NCI-H69 (cell line): ENCODE measurements around the gene KRTAP4-1.
"Not testable (repeated sequence)": the region's sequence is repeated elsewhere in the genome, so short reads cannot be mapped to it uniquely, and the experiment has no call there.

Source experiments
- DNase-seq: peaks from one replicate; lab custom pipeline; 2025; lab: John Stamatoyannopoulos, UW

The KRTAP4-1 gene

DNA sequence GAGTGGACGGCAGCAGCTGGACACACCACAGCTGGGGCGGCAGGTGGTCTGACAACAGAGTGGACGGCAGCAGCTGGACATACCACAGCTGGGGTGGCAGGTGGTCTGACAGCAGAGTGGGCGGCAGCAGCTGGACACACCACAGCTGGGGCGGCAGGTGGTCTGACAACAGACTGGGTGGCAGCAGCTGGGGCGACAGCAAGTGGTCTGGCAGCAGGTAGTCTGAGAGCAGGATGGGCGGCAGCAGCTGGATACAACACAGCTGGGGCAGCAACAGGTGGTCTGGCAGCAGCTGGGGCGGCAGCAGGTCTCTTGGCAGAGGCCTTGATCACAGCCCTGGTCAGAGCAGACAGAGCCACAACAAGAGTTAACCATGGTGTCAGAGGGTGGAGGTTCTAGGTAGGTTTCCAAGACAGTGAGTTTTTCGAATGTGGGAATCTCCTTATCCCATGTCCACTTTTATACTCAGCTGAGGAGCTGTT, at the start of gene KRTAP4-1:
Gene KRTAP4-1, minus strand, starts transcription at position 432 of the 482 bp plus-strand sequence. Its CDS starts 57 bp downstream, at position 375.
- no peak for DNase-seq

DNA sequence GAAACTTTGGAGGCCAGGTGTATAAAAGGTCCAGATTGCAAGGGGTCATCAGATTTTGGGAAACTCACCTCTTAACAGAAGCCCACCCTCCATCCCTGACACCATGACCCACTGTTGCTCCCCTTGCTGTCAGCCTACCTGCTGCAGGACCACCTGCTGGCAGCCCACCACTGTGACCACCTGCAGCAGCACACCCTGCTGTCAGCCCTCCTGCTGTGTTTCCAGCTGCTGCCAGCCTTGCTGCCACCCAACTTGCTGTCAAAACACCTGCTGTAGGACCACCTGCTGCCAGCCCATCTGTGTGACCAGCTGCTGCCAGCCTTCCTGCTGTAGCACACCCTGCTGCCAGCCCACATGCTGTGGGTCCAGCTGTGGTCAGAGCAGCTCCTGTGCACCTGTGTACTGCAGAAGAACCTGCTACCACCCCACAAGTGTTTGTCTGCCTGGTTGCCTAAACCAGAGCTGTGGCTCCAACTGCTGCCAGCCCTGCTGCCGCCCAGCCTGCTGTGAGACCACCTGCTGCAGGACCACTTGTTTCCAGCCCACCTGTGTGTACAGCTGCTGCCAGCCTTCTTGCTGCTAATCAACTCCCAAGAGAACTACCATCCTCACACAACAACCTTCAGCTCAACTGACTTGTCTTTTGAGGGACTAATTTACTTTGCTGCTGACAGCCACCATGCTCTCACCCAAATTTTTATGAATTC, 47.8 kb upstream of the KRTAP4-1 start, which contains the start of gene KRTAP9-3:
Gene KRTAP9-3, plus strand, starts transcription at position 51 of the 707 bp plus-strand sequence. Its CDS starts 53 bp downstream, at position 104.
- peak; percentile 2 for DNase-seq

DNA sequence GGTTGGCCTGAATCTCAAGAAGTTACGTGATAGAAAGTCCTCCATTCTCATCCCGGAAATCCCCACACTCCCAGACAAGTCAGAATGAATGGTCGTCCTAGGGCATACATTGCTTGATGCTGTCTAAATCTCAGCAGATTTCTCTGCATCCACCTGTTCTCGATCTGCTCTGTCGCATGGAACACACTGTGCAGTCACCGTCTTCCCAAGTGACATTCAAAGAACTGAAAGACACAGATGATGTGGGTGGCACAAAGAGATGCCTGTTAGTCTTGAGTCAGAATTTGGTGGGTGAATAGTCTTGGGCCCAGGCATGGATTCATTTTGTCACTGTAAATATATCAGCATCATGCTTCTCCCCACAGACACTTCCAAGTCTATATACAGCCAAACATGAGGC, 47.0 kb upstream of the KRTAP4-1 start:
- DNase-seq = no peak

DNA sequence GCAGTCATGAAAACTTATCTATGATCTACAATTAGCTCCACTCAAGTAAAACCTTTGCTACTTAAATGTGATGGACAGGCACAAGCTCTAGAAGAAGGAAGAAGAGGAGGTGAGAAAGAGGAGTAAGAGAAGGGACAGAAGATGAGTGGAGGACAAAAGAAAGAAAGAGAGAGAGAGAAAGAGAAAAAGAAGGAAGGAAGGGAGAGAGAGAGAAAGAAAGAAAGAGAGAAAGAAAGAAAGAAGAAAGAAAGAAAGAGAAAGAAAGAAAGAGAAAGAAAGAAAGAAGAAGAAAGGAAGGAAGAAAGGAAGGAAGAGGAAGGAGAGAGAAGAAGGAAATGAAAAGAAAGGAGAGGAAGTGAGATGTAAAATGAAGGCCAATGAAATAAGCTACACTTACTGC, 45.4 kb upstream of the KRTAP4-1 start:
- DNase-seq = no peak

DNA sequence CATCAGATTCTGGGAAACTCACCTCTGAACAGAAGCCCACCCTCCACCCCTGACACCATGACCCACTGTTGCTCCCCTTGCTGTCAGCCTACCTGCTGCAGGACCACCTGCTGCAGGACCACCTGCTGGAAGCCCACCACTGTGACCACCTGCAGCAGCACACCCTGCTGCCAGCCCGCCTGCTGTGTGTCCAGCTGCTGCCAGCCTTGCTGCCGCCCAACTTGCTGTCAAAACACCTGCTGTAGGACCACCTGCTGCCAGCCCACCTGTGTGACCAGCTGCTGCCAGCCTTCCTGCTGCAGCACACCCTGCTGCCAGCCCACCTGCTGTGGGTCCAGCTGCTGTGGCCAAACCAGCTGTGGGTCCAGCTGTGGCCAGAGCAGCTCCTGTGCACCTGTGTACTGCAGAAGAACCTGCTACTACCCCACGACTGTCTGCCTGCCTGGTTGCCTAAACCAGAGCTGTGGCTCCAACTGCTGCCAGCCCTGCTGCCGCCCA, 41.9 kb upstream of the KRTAP4-1 start, which contains the start of gene KRTAP9-2:
Gene KRTAP9-2, plus strand, starts transcription at position 51 of the 498 bp plus-strand sequence. Its CDS starts 7 bp downstream, at position 58.
- DNase-seq = not testable (repeated sequence)

- no peak for DNase-seq
Observed at GRCh38 chr17:41226051-41226450, 41.3 kb upstream of the KRTAP4-1 start.

- no peak for DNase-seq
Observed at GRCh38 chr17:41223821-41224220, 39.1 kb upstream of the KRTAP4-1 start.

DNA sequence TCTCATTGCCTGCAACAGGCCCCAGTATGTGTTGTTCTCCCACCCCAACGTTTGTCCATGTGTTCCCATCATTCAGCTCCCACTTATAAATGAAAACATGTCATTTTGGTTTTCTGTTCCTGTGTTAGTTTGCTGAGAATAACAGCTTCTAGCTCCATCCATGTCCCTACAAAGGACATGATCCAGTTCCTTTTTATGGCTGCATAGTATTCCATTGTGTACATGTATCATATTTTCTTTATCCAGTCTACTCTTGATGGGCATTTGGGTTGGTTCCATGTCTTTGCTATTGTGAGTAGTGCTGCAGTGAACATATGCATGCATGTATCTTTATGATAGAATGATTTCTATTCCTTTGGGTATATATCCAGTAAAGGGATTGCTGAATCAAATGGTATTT, 31.0 kb upstream of the KRTAP4-1 start:
- DNase-seq = no peak

- peak; percentile 62 for DNase-seq
Observed at GRCh38 chr17:41212524-41213169, 27.9 kb upstream of the KRTAP4-1 start.

- peak; percentile 42 for DNase-seq
Observed at GRCh38 chr17:41211845-41212466, 27.2 kb upstream of the KRTAP4-1 start.

GRCh38 chr17:41199421-41200078, 14.8 kb upstream of the KRTAP4-1 start:
- no peak for DNase-seq

- no peak for DNase-seq
Observed at GRCh38 chr17:41196068-41196467, 11.4 kb upstream of the KRTAP4-1 start.

DNA sequence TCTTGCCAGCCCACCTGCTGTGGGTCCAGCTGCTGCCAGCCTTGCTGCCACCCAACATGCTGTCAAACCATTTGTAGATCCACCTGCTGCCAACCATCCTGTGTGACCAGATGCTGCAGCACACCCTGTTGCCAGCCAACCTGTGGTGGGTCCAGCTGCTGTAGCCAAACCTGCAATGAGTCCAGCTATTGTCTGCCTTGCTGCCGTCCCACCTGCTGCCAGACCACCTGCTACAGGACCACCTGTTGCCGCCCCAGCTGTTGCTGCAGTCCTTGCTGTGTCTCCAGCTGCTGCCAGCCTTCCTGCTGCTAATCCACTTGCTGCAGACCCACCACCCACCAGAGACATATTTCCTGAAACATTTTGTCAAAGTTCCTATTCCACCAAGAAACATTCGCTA, 5.6 kb upstream of the KRTAP4-1 start:
- peak; percentile 17 for DNase-seq

GRCh38 chr17:41189837-41190318, 5.2 kb upstream of the KRTAP4-1 start, which contains the start of gene KRTAP9-1:
KRTAP9-1 (plus strand) TSS chr17:41189887; CDS start chr17:41189887, 0 bp downstream.
- not testable (repeated sequence) for DNase-seq

DNA sequence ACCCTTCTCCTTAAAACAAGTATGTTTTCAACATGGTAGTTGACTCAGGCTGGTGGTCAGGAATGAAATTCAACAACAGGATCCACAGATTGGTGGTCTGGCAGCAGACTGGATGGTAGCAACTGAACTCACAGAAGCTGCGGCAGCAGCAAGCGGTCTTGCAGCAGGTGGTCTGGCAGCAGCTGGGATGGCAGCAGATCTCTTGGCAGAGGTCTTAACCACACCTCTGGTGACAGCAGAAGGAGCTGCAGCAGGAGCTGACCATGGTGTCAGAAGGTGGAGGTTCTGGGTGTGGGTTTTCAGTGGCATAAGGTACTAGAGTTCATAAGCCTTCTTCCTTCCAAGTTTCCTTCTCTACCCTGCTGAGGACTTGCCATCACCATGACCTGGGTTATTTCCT, 2.2 kb upstream of the KRTAP4-1 start:
- peak; percentile 3 for DNase-seq

DNA sequence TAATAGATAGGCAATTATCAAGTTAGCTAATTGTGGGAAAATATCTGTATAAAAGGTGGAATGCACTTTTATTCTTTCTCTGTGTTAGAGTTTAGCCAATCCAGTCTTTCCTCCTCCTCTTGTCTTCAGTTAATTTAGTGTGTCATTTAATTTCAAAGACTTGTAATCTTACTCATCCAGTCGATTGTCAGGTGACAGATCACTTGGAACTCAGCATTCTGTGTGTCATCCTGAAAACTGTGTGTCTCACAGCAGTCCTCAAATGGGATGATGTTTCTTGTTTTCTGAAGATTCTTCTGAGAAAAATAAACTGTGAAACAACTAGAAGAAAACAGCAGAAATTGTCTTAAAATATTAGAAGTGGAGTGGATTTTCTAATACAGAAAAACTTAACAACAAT, 290 bp upstream of the KRTAP4-1 start:
- no peak for DNase-seq

- DNase-seq = no peak
Observed at GRCh38 chr17:41178843-41179616, 5.7 kb downstream of the KRTAP4-1 start.

GRCh38 chr17:41178341-41178740, 6.4 kb downstream of the KRTAP4-1 start:
- DNase-seq = no peak

DNA sequence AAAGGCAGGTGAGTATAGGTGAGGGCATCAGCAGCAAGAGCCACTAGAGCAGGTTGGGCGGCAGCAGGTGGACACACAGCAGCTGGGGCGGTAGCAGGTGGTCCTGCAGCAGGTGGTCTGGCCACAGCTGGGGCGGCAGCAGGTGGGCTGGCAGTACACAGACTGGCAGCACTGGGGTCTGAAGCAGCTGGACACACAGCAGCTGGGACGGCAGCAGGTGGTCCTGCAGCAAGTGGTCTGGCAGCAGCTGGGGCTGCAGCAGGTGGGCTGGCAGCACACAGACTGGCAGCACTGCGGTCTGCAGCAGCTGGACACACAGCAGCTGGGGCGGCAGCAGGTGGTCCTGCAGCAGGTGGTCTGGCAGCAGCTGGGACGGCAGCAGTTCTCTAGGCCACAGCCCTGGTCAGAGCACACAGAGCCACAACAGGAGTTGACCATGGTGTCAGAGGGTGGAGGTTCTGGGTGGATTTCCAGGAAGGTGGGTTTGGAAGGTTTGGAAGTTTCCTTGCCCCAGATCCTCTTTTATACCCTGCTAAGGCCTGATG, 6.9 kb downstream of the KRTAP4-1 start, which contains the start of gene KRTAP4-2:
Gene KRTAP4-2, minus strand, starts transcription at position 495 of the 545 bp plus-strand sequence. Its CDS starts 57 bp downstream, at position 438.
- no peak for DNase-seq

DNA sequence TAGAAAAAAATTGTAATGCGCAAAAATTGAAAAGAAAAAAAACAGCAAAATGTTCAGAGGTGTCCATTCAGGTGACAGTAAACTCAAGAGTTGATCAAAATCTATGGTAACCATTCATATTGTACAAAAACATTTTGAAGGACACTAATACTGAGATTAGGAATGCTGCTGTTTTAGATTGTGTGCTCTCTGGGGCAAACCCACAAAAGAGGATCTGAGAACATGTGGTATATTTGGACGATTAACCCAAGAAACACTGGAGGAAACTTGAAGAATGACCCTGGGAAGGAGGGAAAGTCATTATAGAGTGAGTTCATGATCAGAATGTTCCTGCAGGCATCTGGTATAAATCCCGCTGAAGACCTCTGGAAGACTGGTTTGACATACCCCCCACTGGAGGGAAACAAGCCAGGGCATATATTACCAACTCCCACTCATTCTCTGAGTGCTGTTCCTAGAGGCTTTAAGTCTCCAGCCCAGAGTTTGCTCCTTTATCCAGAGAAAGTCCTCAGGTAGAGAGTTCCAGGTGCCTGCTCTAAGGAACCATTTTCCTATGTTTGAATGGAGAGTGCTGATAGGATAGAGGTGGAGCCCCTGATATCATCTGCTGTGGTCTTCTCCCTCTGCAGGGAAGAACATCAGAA, 7.8 kb downstream of the KRTAP4-1 start:
- no peak for DNase-seq
